Measurements from ENCODE around the gene NPM1.

GRCh38 chr5:171436804-171437285 lies 49.2 kb downstream of the NPM1 start:
- TF ChIP-seq GABPA (IDR thresholded peaks at IDR 0.05; ENCODE audit: low read depth, low read length) = no peak
- no peak for TF ChIP-seq GABPA (CRISPR knock-in tag; IDR thresholded peaks at IDR 0.05; ENCODE audit: low read depth)
- TF ChIP-seq ZGPAT (CRISPR knock-in tag; IDR thresholded peaks at IDR 0.05) = no peak
- no peak for TF ChIP-seq ZBTB2 (CRISPR knock-in tag; IDR thresholded peaks at IDR 0.05; ENCODE audit: low read depth)
- TF ChIP-seq RELA (CRISPR knock-in tag; IDR thresholded peaks at IDR 0.05) = no peak
- TF ChIP-seq IRF2 (CRISPR knock-in tag; IDR thresholded peaks at IDR 0.05) = no peak
- TF ChIP-seq CTCF (CRISPR knock-in tag; IDR thresholded peaks at IDR 0.05) = no peak
- TF ChIP-seq PAWR (CRISPR knock-in tag; IDR thresholded peaks at IDR 0.05; ENCODE audit: borderline replicate concordance) = no peak
- no peak for TF ChIP-seq THAP9 (CRISPR knock-in tag; IDR thresholded peaks at IDR 0.05; ENCODE audit: borderline replicate concordance)
- TF ChIP-seq GATAD2A (CRISPR knock-in tag; IDR thresholded peaks at IDR 0.05) = no peak
- TF ChIP-seq ZNF10 (CRISPR knock-in tag; IDR thresholded peaks at IDR 0.05; ENCODE audit: borderline replicate concordance, low read depth) = no peak
- no peak for TF ChIP-seq MYC (CRISPR knock-in tag; IDR thresholded peaks at IDR 0.05; ENCODE audit: borderline replicate concordance)
- TF ChIP-seq ZNF547 (CRISPR knock-in tag; IDR thresholded peaks at IDR 0.05) = no peak
- no peak for TF ChIP-seq TRIM22 (IDR thresholded peaks at IDR 0.05)
- no peak for TF ChIP-seq JUND (CRISPR knock-in tag; IDR thresholded peaks at IDR 0.05)

Data from HepG2 (cell line).